Mucosa of descending colon (tissue), 3 donors: Measurements from ENCODE around the gene THUMPD3. TPM values are rescaled to one million over a fixed set of nuclear protein-coding genes. Genes with fewer than 3 reads are reported as not detected.
A peak's percentile ranks its signal among the peaks of the same experiment; 100 is the strongest.

ENCODE experiments used
- ATAC-seq: fragments of 200-7000 bp; cut with Tn5 transposase; one replicate; pipeline ENCODE4 v1.9.1; 2020; ENCODE audit warnings: mild to moderate bottlenecking, moderate library complexity
- DNase-seq, 3 donors: peaks; one replicate each; pipeline ENCODE4 v3.0.0-alpha.2; 2020
- H3K36me3 ChIP-seq: fragments of 200-600 bp; one replicate; pipeline ENCODE4 v1.8.0; 2021; ENCODE audit warnings: low read depth, mild to moderate bottlenecking
- H3K4me1 ChIP-seq: fragments of 200-600 bp; one replicate; pipeline ENCODE4 v1.8.0; 2021; ENCODE audit warnings: low read depth, mild to moderate bottlenecking
- H3K4me3 ChIP-seq: fragments of 200-600 bp; one replicate; pipeline ENCODE4 v1.8.0; 2021; ENCODE audit warnings: mild to moderate bottlenecking
- H3K9me3 ChIP-seq: fragments of 200-600 bp; one replicate; pipeline ENCODE4 v1.8.0; 2021; ENCODE audit warnings: mild to moderate bottlenecking
- CTCF ChIP-seq: fragments of 200-600 bp; IDR thresholded peaks from one replicate; pipeline ENCODE4 v1.8.0; 2022; ENCODE audit warnings: antibody characterized with exemption, mild to moderate bottlenecking
- intact Hi-C, 2 donors: fragments of 100-400 bp; cut with DNase I in 1 of 2; cut with micrococcal nuclease in 1 of 2; formaldehyde crosslinking; loops; one replicate each; pipeline versions ENCODE4 v1.11.0 to v1.11.1; 2022; cut with DNase I, micrococcal nuclease
- total RNA-seq, 3 donors: library from RNA; stranded (reverse); fragmentation: NEBNext Ultra II Directional in 2 of 3; extraction: Animal tissue kit (Norgen Biotek cat#: 25700) in 2 of 3; gene quantifications; one replicate each; pipeline versions ENCODE4 v1.2.1 to v1.2.4, GENCODE V29; 2021 to 2023
- donor health status: DM: no; HTN: no; CAD: no; lungs with moderate emphysema.
- donor health status: DM: no; HTN: no; CAD: no.
- donor health status: DM: no; HTN: yes; CAD: no.

The THUMPD3 gene
- total RNA-seq, 3 donors from 2014 or later: 30.0 to 34.0 (median 31.2) TPM

GRCh38 chr3:9402410-9403228 lies 39.8 kb downstream of the THUMPD3 start:
- ATAC-seq (peak; percentile 71), DNase-seq (peak; percentile 64 to 81 (median 70))
- Histone ChIP-seq H3K4me1 (peaks cover 58% of the 10 kb centered on the region), H3K36me3 (no peaks in the 10 kb centered on the region), H3K4me3 (no peak overlapping the region), H3K9me3 (no peaks in the 10 kb centered on the region)
- intact Hi-C loops: no loop called here
- no peak for TF ChIP-seq CTCF

GRCh38 chr3:9403463-9403862 lies 40.6 kb downstream of the THUMPD3 start:
- intact Hi-C loops: no loop called here
- Histone ChIP-seq H3K4me3 (no peak overlapping the region), H3K4me1 (peaks cover 58% of the 10 kb centered on the region), H3K9me3 (no peaks in the 10 kb centered on the region), H3K36me3 (no peaks in the 10 kb centered on the region)
- no peak for DNase-seq
- TF ChIP-seq CTCF: no peak
- ATAC-seq: no peak

GRCh38 chr3:9404680-9405079 lies 41.8 kb downstream of the THUMPD3 start:
- Histone ChIP-seq H3K4me3 (no peak overlapping the region), H3K4me1 (peaks cover 55% of the 10 kb centered on the region), H3K36me3 (no peaks in the 10 kb centered on the region), H3K9me3 (no peaks in the 10 kb centered on the region)
- intact Hi-C loops: no loop called here
- TF ChIP-seq CTCF: no peak
- peak; percentile 22 for ATAC-seq
- DNase-seq: no peak

- H3K4me1 ChIP-seq: peaks cover 44% of the 10 kb centered on the region
- H3K36me3 ChIP-seq: no peaks in the 10 kb centered on the region
- intact Hi-C loops: no loop called here
- TF ChIP-seq CTCF: no peak
- ATAC-seq (no peak), DNase-seq (no peak)
- no peaks in the 10 kb centered on the region for H3K9me3 ChIP-seq
- H3K4me3 ChIP-seq: no peak overlapping the region
Measured at GRCh38 chr3:9405756-9406155, 42.9 kb downstream of the THUMPD3 start.

GRCh38 chr3:9406856-9407626 lies 44.2 kb downstream of the THUMPD3 start:
- TF ChIP-seq CTCF: no peak
- peaks cover 31% of the 10 kb centered on the region for H3K4me1 ChIP-seq
- no peak overlapping the region for H3K4me3 ChIP-seq
- DNase-seq: no peak
- no peaks in the 10 kb centered on the region for H3K9me3 ChIP-seq
- H3K36me3 ChIP-seq: no peaks in the 10 kb centered on the region
- ATAC-seq: no peak
- intact Hi-C loops: no loop called here
